Body of pancreas (tissue), 4 donors: ENCODE measurements around the gene TIMP1. TPM values are rescaled to one million over a fixed set of nuclear protein-coding genes. Genes with fewer than 3 reads are reported as not detected.

ENCODE experiments used
- ATAC-seq: fragments of 150-250 bp; one replicate; pipeline ENCODE4 v1.9.1; 2016
- DNase-seq, 4 donors: peaks; one replicate each; pipeline ENCODE4 v3.0.0-alpha.2; 2019
- H3K27ac ChIP-seq, 4 donors: fragments of 200-600 bp; sonication (generic); 1 replicate in 3 of 4; 2 replicates in 1 of 4; pipeline versions ENCODE4 v1.5.1 to v1.6.1; 2016 to 2019; ENCODE audit warnings: mild to moderate bottlenecking in 1 of 4, mixed read lengths in 1 of 4, moderate library complexity in 1 of 4
- H3K27me3 ChIP-seq, 2 donors: fragments of 200-600 bp; sonication (generic); one replicate each; pipeline ENCODE4 v1.6.0; 2016; ENCODE audit warnings: mild to moderate bottlenecking in 1 of 2
- H3K36me3 ChIP-seq, 2 donors: fragments of 200-600 bp; sonication (generic); replicated peaks in 1 of 2; 2 replicates each; pipeline ENCODE4 v1.5.1; 2016; ENCODE audit warnings: low read depth in 2 of 2; ENCODE audit not compliant: insufficient read depth in 1 of 2
- H3K4me1 ChIP-seq: fragments of 200-600 bp; sonication (generic); one replicate; pipeline ENCODE4 v1.6.0; 2016
- H3K4me3 ChIP-seq, 2 donors: fragments of 200-600 bp; sonication (generic); 1 replicate in 1 of 2; 2 replicates in 1 of 2; pipeline ENCODE4 v1.5.1; 2016 to 2019
- H3K9me3 ChIP-seq, 3 donors: fragments of 200-600 bp; sonication (generic); 1 replicate in 2 of 3; 2 replicates in 1 of 3; pipeline ENCODE4 v1.5.1; 2016
- CTCF ChIP-seq, 7 experiments: fragments of 450-650 bp in 4 of 7; fragments of 200-600 bp in 3 of 7; sonication (generic) in 3 of 7; IDR thresholded peaks; one replicate each; pipeline ENCODE4 v1.5.1; 2016 to 2019; ENCODE audit warnings: antibody characterized with exemption in 7 of 7
- POLR2A ChIP-seq, 3 donors: fragments of 450-650 bp; IDR thresholded peaks; one replicate each; pipeline ENCODE4 v1.6.1; 2016; ENCODE audit warnings: antibody characterized with exemption in 3 of 3, mild to moderate bottlenecking in 2 of 3
- WGBS, 2 donors: methylation state at CpG; one replicate each; pipeline ENCODE4 v1.1.5; 2017; 5-methylcytosine and 5-hydroxymethylcytosine counted together
- intact Hi-C: fragments of 100-400 bp; cut with DNase I; formaldehyde crosslinking; loops from one replicate; pipeline ENCODE4 v1.15.1; 2023
- total RNA-seq, 2 donors: library from RNA; depleted of rRNA; stranded (reverse); fragments of >200 nt; gene quantifications; one replicate each; pipeline ENCODE4 v1.1.0, GENCODE V29; 2016

TIMP1 gene
- total RNA-seq, 2 donors from 2014 or later, result 28.0 to 62.8 TPM

GRCh38 chrX:47572773-47573340 lies 9.4 kb upstream of the TIMP1 start:
- Histone ChIP-seq H3K4me3 (no peak overlapping the region), H3K36me3 (peaks cover 0 to 2% of the 10 kb centered on the region in 2 donors), H3K27me3 (no peaks in the 10 kb centered on the region), H3K9me3 (no peaks in the 10 kb centered on the region), H3K27ac (no peak overlapping the region), H3K4me1 (peaks cover 18% of the 10 kb centered on the region)
- ATAC-seq (peak; percentile 19), DNase-seq (no peak)
- TF ChIP-seq CTCF (IDR thresholded peaks at IDR 0.05) (no peak), POLR2A (IDR thresholded peaks at IDR 0.05) (no peak)
- intact Hi-C loops, result no loop called here
- WGBS, 2 donors, result 42 to 58% methylated on average over 3 to 6 of the region's 9 CpGs

- peaks cover 0 to 2% of the 10 kb centered on the region in 2 donors for H3K36me3 ChIP-seq
- H3K4me1 ChIP-seq, result peaks cover 18% of the 10 kb centered on the region
- H3K27ac ChIP-seq, result no peak overlapping the region
- peak; percentile 63 for ATAC-seq
- no peak overlapping the region for H3K4me3 ChIP-seq
- H3K27me3 ChIP-seq, result no peaks in the 10 kb centered on the region
- peak in 2 of 4 donors; percentile 17 to 33 for DNase-seq
- intact Hi-C loops, result no loop called here
- H3K9me3 ChIP-seq, result no peaks in the 10 kb centered on the region
- WGBS, 2 donors, result 6 to 29% methylated on average over 5 to 6 of the region's 20 CpGs
- no peak for TF ChIP-seq CTCF (IDR thresholded peaks at IDR 0.05)
- no peak for TF ChIP-seq POLR2A (IDR thresholded peaks at IDR 0.05)
Observed at GRCh38 chrX:47573341-47574075, 8.7 kb upstream of the TIMP1 start.

GRCh38 chrX:47574076-47574546 lies 8.1 kb upstream of the TIMP1 start:
- intact Hi-C loops, result no loop called here
- ATAC-seq, result no peak
- Histone ChIP-seq H3K27me3 (no peaks in the 10 kb centered on the region), H3K4me1 (peaks cover 18% of the 10 kb centered on the region), H3K36me3 (peaks cover 0 to 2% of the 10 kb centered on the region in 2 donors), H3K4me3 (no peak overlapping the region), H3K27ac (no peak overlapping the region), H3K9me3 (no peaks in the 10 kb centered on the region)
- TF ChIP-seq CTCF (IDR thresholded peaks at IDR 0.05), result no peak
- TF ChIP-seq POLR2A (IDR thresholded peaks at IDR 0.05), result no peak
- no peak for DNase-seq
- no CpG with 5 or more reads among the region's 41 CpGs for WGBS, 2 donors

- Histone ChIP-seq H3K27ac (no peak overlapping the region), H3K4me3 (no peak overlapping the region), H3K4me1 (peaks cover 18% of the 10 kb centered on the region), H3K36me3 (no peaks in the 10 kb centered on the region), H3K9me3 (no peaks in the 10 kb centered on the region), H3K27me3 (no peaks in the 10 kb centered on the region)
- ATAC-seq (no peak), DNase-seq (no peak)
- intact Hi-C loops, result no loop called here
- TF ChIP-seq POLR2A (IDR thresholded peaks at IDR 0.05) (no peak), CTCF (IDR thresholded peaks at IDR 0.05) (no peak)
- 54 to 57% methylated on average over 9 to 13 of the region's 27 CpGs for WGBS, 2 donors
Observed at GRCh38 chrX:47574547-47575301, 7.5 kb upstream of the TIMP1 start.
